DMS114 treated with DMSO at 0.1 percent for 48 hours (cell line): ENCODE data around the gene PCNX4.

Experiments used
- DNase-seq: peaks from one replicate; lab custom pipeline; 2025; ENCODE audit not compliant: unreplicated experiment; lab: John Stamatoyannopoulos, UW

PCNX4 gene

GRCh38 chr14:60171690-60172089, 80.0 kb downstream of the PCNX4 start:
- no peak for DNase-seq

GRCh38 chr14:60174352-60175254, 82.9 kb downstream of the PCNX4 start:
- DNase-seq, result no peak

- DNase-seq, result no peak
These were observed 83.7 kb downstream of the PCNX4 start for GRCh38 chr14:60175255-60175902.

- no peak for DNase-seq
These were observed 86.4 kb downstream of the PCNX4 start for GRCh38 chr14:60178164-60178563.

DNA sequence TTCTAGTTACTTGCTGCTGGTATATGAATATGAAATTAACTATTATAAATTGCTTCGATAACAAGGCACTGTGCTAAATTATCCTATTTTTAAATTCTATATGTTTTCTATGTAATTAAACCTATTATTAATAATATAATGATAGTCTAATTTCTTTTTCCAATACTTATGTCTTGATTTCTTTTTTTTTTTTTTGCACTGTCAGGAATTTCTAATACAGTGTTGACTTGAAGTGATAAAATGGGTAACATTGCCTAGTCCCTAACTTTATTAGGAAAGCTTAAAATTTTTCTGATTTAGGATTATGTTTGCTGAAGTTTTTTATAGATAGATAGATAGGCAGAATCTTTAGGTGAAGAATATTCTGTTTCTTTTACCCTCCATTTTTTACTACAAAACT, 87.1 kb downstream of the PCNX4 start:
- no peak for DNase-seq

GRCh38 chr14:60179431-60179869, 87.7 kb downstream of the PCNX4 start:
- no peak for DNase-seq

- DNase-seq, result no peak
These were observed 91.4 kb downstream of the PCNX4 start for GRCh38 chr14:60183138-60183537.

DNA sequence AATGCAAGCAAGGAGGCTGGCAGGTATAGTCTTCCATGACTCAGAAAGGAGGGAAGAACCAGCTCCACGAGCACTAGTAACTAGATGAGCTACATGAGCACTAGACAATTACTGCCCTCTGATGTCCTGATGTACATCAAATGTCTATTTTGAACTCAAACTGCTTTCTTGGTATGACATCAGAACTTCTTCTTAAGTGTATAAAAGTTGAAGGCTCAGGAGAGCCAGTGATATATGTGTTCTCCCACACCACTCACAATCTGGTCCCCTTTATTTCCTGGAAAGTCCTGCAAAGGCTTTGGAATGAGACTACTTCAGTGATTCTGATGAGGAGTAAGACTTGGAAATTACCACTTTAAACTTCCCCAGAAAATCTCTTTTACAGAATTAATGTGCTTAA, 92.0 kb downstream of the PCNX4 start:
- DNase-seq, result no peak

DNA sequence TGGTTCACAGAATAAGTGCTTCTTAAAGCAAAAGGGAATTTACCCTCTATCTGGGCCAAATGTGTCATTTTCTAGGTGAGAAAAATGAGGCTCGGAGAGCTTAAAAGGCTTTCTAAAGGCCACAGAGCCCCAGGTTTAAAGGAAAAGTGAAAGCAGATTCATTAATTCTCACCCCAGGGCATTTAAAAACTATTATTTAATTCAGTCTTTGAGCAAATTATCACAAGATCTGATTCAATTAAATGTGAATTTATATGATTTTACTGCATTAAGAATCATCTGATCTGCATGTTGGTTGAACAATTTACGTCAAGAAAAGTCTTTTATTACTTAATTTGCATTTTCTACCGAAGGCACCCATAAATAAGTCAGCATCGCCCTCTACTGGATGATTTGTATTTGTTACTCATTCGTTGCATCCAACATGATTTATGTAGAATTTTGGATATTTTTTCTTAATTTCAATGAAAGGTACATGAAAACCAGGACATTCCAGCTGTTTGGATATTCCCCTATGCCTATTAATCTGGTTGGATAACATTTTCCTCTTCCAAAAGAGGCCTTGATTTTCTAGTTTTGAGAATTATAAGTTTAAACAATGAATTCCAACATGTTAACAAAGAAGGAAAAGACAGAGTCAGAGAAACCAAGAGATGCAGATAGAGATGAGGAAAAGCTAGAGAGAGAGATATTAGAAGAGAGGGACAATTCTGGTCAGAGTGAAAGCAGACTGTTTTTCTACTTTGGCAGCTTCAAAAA, 92.6 kb downstream of the PCNX4 start:
- peak; percentile 44 for DNase-seq

- no peak for DNase-seq
These were observed 93.3 kb downstream of the PCNX4 start for GRCh38 chr14:60184905-60185555.

- peak; percentile 13 for DNase-seq
These were observed 96.4 kb downstream of the PCNX4 start for GRCh38 chr14:60188115-60188514.

DNA sequence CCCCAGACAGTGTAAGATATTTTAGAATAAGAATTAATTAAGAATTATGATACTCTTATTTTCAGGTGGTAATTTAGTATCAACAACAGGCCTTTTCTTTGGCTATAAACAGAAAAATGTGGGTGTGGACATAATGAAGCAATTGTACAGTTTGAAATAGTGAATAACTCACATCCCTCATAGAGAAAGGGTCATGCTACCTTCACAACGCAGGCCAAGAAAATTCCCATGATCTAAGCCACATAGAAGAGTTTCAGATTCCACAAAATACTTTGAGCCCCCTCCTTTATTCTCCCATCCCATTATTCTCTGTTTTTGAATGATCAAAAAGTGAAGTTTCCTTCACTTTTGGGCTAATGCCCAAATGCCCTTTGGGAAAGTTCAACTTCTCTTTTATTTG, 97.0 kb downstream of the PCNX4 start:
- DNase-seq, result no peak

GRCh38 chr14:60189923-60190840, 98.5 kb downstream of the PCNX4 start:
- no peak for DNase-seq

DNA sequence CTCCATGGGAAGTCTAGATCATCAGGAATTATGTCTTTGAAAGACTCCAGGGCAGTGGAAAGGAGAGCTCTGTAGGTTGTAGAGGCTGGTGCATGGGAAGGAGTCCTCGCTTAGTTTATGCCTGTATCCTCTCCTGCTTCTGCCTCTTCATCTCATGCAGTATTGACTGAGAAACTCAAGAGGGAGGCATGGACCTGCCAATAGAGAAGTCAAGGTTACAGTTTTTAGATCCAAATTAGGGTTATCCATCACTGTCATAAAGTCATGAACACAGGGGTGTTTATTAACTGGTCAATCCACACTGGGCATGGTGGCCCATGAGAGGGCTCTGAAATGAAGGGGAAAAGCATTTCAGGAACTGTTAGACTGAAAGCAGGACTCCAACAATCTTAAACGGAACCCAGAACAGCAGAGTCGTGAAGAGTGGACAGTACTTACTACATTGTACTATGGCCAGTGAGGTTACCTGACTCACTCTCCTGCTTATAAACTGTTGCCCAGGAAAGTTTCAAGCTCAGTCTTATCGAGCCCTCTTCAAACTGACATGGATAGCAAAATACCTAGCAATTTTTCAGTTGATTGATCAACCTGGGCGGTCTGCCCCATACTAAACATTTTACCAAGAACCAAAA, 103.6 kb downstream of the PCNX4 start:
- DNase-seq, result no peak

DNA sequence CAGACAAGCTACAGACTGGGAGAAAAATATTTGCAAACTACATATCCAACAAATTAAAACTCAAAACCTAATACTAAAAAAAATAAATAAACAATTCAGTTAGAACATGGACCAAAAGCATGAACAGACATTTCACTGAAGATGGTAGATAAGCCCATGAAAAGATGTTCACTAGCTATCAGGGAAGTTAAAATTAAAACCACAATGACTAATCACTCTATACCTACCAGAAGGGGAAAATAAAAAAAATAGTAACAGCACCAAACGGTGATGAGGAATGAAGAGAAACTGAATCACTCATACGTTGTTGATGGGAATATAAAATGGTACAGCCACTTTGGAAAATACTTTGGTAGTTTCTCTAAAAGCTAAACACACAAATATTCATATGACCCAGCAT, 104.6 kb downstream of the PCNX4 start:
- DNase-seq, result no peak

DNA sequence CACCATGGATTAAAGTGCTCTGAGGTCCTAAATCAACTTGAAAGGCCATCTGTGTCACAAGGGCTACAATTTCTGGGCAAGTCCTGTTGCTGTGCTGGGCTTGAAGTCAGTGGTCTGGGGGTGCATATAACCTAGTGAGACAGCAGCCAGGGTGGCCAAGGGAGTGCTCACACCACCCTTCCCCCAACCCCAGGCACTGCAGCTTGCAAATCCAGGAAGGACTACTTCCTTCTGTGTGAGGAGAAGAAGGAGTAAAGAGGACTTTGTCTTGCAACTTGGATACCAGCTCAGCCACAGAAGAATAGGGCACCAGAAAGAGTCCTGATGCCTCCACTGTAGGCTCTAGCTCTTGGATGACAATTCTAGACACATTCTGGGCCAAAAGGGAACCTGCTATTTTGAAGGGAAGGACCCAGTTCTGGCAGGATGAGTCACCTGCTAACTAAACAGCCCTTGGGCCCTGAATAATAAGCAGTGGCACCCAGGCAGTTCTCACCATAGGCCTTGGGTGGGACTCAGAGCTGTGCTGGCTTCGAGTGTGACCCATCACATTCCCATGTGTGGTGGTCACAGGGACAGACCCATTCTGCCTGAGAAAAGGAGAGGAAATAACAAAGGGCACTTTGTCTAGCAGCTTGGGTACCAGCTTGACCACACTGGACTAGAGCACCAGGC, 106.0 kb downstream of the PCNX4 start:
- no peak for DNase-seq

DNA sequence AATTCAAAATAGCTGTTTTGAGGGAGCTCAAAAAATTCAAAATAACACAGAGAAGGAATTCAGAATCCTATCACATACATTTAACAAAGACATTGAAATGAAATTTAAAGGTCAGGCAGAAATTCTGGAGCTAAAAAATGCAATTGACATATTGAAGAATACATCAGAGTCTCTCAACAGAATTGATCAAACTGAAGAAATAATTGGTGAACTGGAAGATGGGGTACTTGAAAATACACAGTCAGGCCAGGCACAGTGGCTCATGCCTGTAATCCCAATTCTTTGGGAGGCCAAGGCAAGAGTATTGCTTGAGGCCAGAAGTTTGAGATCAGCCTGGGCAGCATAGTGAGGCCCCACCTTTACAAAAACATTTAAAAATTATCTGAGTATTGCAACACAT, 107.6 kb downstream of the PCNX4 start:
- DNase-seq, result no peak

- no peak for DNase-seq
These were observed 112.5 kb downstream of the PCNX4 start for GRCh38 chr14:60204104-60204842.
